ENCODE measurements around the gene HNRNPAB. TPM values are rescaled to one million over a fixed set of nuclear protein-coding genes. Genes with fewer than 3 reads are reported as not detected.

HNRNPAB gene
- total RNA-seq, 1 experiment from 2014 or later, result 408 TPM

DNA sequence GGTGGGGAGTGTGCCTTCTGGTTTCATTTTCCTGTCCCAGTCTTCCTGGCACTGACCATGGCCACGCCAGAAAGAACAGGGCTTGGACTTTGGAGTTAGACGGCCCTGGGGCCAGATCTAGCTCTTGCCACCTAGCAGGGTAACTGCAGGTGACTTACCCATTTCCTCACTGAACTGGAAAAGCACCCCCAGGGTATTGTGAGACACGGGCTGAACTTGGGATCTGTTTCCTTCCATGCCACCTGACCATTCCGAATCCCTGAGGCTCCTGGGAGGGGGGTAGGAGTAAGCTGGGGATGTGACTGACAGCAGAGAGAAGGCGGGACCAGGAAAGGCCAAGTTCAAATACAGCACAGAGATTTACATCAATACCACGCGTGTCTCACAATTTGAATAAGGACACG is 9.4 kb downstream of the HNRNPAB start:
- H3K27me3 ChIP-seq (replicated peaks; ENCODE audit: insufficient read depth, low read depth, low read length, poor library complexity), result no peaks in the 10 kb centered on the region
- intact Hi-C loops (cut with micrococcal nuclease; ENCODE audit: unreplicated experiment), result no loop called here
- no peak for DNase-seq (ENCODE audit: low spot score)
- no peaks in the 10 kb centered on the region for H3K9me3 ChIP-seq (ENCODE audit: low read depth, low read length, poor library complexity, severe bottlenecking)
- no TSS peak for BruUV-seq (replicated peaks)
- CTCF ChIA-PET, result no interaction called here
- H3K36me3 ChIP-seq (ENCODE audit: insufficient read depth, low read length, poor library complexity, severe bottlenecking), result peaks cover 83% of the 10 kb centered on the region
- H3K4me1 ChIP-seq (ENCODE audit: insufficient read depth, low read length, poor library complexity, severe bottlenecking), result peaks cover 10% of the 10 kb centered on the region
- POLR2A ChIA-PET (ENCODE audit: low non-redundant PET), result no interaction called here
- H3K27ac ChIP-seq (ENCODE audit: low read depth, low read length, poor library complexity, severe bottlenecking), result no peak overlapping the region
- H3K4me3 ChIP-seq (ENCODE audit: low read depth, low read length, poor library complexity, severe bottlenecking), result no peak overlapping the region
- TF ChIP-seq EZH2 (IDR thresholded peaks at IDR 0.05; ENCODE audit: borderline replicate concordance, low read depth, low read length, poor library complexity, severe bottlenecking), result no peak
- TF ChIP-seq, protein P1, sequence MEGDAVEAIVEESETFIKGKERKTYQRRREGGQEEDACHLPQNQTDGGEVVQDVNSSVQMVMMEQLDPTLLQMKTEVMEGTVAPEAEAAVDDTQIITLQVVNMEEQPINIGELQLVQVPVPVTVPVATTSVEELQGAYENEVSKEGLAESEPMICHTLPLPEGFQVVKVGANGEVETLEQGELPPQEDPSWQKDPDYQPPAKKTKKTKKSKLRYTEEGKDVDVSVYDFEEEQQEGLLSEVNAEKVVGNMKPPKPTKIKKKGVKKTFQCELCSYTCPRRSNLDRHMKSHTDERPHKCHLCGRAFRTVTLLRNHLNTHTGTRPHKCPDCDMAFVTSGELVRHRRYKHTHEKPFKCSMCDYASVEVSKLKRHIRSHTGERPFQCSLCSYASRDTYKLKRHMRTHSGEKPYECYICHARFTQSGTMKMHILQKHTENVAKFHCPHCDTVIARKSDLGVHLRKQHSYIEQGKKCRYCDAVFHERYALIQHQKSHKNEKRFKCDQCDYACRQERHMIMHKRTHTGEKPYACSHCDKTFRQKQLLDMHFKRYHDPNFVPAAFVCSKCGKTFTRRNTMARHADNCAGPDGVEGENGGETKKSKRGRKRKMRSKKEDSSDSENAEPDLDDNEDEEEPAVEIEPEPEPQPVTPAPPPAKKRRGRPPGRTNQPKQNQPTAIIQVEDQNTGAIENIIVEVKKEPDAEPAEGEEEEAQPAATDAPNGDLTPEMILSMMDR (conservative IDR thresholded peaks at IDR 0.05; ENCODE audit: low read depth, low read length), result no peak

DNA sequence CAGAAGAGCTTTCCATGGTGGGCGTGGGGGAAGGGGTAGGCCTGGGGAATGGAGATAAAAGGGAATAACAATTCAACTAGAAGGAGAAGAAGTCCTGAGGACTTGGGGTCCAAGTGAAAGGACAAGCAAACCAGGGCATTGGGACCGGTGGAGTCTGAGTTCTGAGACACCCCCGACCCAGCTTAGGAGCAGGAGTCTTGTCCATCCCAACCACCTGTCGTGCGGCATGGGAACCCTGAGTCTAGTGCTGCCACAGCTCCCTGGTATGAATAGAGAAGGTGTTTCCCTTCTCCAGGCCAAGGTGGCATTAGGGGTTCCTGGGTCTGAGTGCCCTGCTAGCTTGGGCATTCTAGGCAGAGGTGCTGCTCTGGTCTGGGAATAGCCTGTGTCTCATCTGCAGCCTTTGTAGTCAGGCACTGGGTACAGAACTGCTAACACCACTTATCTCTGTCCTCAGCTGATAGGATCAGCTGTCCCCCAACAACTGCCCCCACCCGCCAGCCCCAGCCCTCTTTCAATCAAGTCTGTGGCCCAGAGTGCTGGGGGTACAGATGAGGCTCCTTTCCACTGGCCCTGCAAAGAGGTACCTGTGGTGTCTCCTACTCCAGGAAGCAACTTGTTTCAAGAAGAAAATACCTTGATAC is 9.9 kb downstream of the HNRNPAB start:
- intact Hi-C loops (cut with micrococcal nuclease; ENCODE audit: unreplicated experiment), result no loop called here
- TF ChIP-seq EZH2 (IDR thresholded peaks at IDR 0.05; ENCODE audit: borderline replicate concordance, low read depth, low read length, poor library complexity, severe bottlenecking), result no peak
- TF ChIP-seq, protein P1 (conservative IDR thresholded peaks at IDR 0.05; ENCODE audit: low read depth, low read length), result no peak
- no peak overlapping the region for H3K4me3 ChIP-seq (ENCODE audit: low read depth, low read length, poor library complexity, severe bottlenecking)
- peaks cover 10% of the 10 kb centered on the region for H3K4me1 ChIP-seq (ENCODE audit: insufficient read depth, low read length, poor library complexity, severe bottlenecking)
- CTCF ChIA-PET, result no interaction called here
- H3K27ac ChIP-seq (ENCODE audit: low read depth, low read length, poor library complexity, severe bottlenecking), result peak overlapping the region; percentile 16
- no peaks in the 10 kb centered on the region for H3K27me3 ChIP-seq (replicated peaks; ENCODE audit: insufficient read depth, low read depth, low read length, poor library complexity)
- H3K9me3 ChIP-seq (ENCODE audit: low read depth, low read length, poor library complexity, severe bottlenecking), result no peaks in the 10 kb centered on the region
- POLR2A ChIA-PET (ENCODE audit: low non-redundant PET), result no interaction called here
- DNase-seq (ENCODE audit: low spot score), result no peak
- BruUV-seq (replicated peaks), result no TSS peak
- peaks cover 78% of the 10 kb centered on the region for H3K36me3 ChIP-seq (ENCODE audit: insufficient read depth, low read length, poor library complexity, severe bottlenecking)

DNA sequence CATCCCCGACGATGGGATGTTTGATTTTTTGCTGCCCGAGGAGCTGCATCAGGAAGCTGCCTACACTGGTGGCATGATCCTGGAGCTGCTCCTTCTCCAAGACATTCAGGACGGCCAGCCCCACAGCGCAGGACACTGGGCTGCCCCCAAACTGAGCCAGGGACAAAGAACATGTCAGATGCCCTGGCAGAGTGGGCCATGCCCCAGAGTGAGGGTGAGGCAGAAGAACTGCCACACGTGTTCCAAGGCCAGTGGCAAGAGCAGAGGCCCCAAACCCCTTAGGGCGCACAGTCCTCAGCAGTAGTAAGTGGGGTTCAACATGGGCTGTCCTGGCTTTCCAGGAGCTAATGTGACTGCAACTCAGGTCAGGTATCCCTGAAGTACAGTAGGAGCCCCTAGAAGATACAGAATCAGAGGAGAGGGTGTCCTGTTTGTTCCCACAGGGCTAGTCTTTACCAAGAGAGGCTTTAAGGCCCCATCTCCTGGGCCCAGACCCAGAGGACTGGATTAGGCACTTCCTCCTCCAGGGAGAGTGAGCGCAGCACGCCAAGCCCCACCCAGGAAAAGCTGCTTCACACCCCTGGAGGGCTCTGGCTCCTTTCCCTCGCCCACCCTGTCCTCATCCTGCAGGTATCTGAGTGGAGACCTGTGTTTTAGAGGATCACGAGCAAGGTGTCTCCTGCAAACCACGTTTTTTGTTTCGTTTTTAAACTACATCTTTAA is 11.1 kb downstream of the HNRNPAB start:
- intact Hi-C loops (cut with micrococcal nuclease; ENCODE audit: unreplicated experiment), result no loop called here
- H3K4me3 ChIP-seq (ENCODE audit: low read depth, low read length, poor library complexity, severe bottlenecking), result no peak overlapping the region
- no peaks in the 10 kb centered on the region for H3K27me3 ChIP-seq (replicated peaks; ENCODE audit: insufficient read depth, low read depth, low read length, poor library complexity)
- POLR2A ChIA-PET (ENCODE audit: low non-redundant PET), result no interaction called here
- H3K4me1 ChIP-seq (ENCODE audit: insufficient read depth, low read length, poor library complexity, severe bottlenecking), result peaks cover 10% of the 10 kb centered on the region
- BruUV-seq (replicated peaks), result no TSS peak
- TF ChIP-seq, protein P1 (conservative IDR thresholded peaks at IDR 0.05; ENCODE audit: low read depth, low read length), result no peak
- TF ChIP-seq EZH2 (IDR thresholded peaks at IDR 0.05; ENCODE audit: borderline replicate concordance, low read depth, low read length, poor library complexity, severe bottlenecking), result no peak
- no peak for DNase-seq (ENCODE audit: low spot score)
- peaks cover 66% of the 10 kb centered on the region for H3K36me3 ChIP-seq (ENCODE audit: insufficient read depth, low read length, poor library complexity, severe bottlenecking)
- peak overlapping the region; percentile 58 for H3K27ac ChIP-seq (ENCODE audit: low read depth, low read length, poor library complexity, severe bottlenecking)
- CTCF ChIA-PET, result no interaction called here
- no peaks in the 10 kb centered on the region for H3K9me3 ChIP-seq (ENCODE audit: low read depth, low read length, poor library complexity, severe bottlenecking)

All from A673 (cell line).